ENCODE data around the gene TRPM3. TPM values are rescaled to one million over a fixed set of nuclear protein-coding genes. Genes with fewer than 3 reads are reported as not detected.

Gene TRPM3
- total RNA-seq, 6 experiments from 2014 or later: 0.02 TPM; not detected in 5

GRCh38 chr9:70563010-70563409, 558.4 kb downstream of the TRPM3 start:
- no peak for DNase-seq
- Mint-ChIP-seq H3K27me3 (ENCODE audit: insufficient read depth) (no peaks in the 10 kb centered on the region; the same call in 1 of the 2 replicates), H3K27ac (peak overlapping the region; percentile 91), H3K4me1 (ENCODE audit: low read depth) (peaks cover 30% of the 10 kb centered on the region), H3K4me3 (peak overlapping the region; percentile 55; the same call in 1 of the 2 replicates), H3K9me3 (no peaks in the 10 kb centered on the region), H3K36me3 (ENCODE audit: low read depth) (no peaks in the 10 kb centered on the region)
- no peak for TF ChIP-seq CTCF (IDR thresholded peaks at IDR 0.05)

- no peak overlapping the region for H3K27ac Mint-ChIP-seq
- DNase-seq: no peak
- H3K9me3 Mint-ChIP-seq: no peaks in the 10 kb centered on the region
- no peaks in the 10 kb centered on the region for H3K36me3 Mint-ChIP-seq (ENCODE audit: low read depth)
- H3K27me3 Mint-ChIP-seq (ENCODE audit: insufficient read depth): no peaks in the 10 kb centered on the region; the same call in 1 of the 2 replicates
- TF ChIP-seq CTCF (IDR thresholded peaks at IDR 0.05): no peak
- peaks cover 34% of the 10 kb centered on the region for H3K4me1 Mint-ChIP-seq (ENCODE audit: low read depth)
- no peak overlapping the region for H3K4me3 Mint-ChIP-seq
Measured at GRCh38 chr9:70561786-70562395, 559.5 kb downstream of the TRPM3 start.

- Mint-ChIP-seq H3K36me3 (ENCODE audit: low read depth) (no peaks in the 10 kb centered on the region), H3K27ac (no peak overlapping the region), H3K9me3 (no peaks in the 10 kb centered on the region), H3K4me3 (no peak overlapping the region), H3K27me3 (ENCODE audit: insufficient read depth) (no peaks in the 10 kb centered on the region; the same call in 1 of the 2 replicates), H3K4me1 (ENCODE audit: low read depth) (peaks cover 35% of the 10 kb centered on the region)
- DNase-seq: no peak
- no peak for TF ChIP-seq CTCF (IDR thresholded peaks at IDR 0.05)
Measured at GRCh38 chr9:70561111-70561510, 560.3 kb downstream of the TRPM3 start.

GRCh38 chr9:70559102-70559501, 562.3 kb downstream of the TRPM3 start:
- TF ChIP-seq CTCF (IDR thresholded peaks at IDR 0.05): no peak
- Mint-ChIP-seq H3K27ac (no peak overlapping the region), H3K27me3 (ENCODE audit: insufficient read depth) (no peaks in the 10 kb centered on the region; the same call in 1 of the 2 replicates), H3K36me3 (ENCODE audit: low read depth) (no peaks in the 10 kb centered on the region), H3K4me3 (no peak overlapping the region), H3K4me1 (ENCODE audit: low read depth) (peaks cover 43% of the 10 kb centered on the region), H3K9me3 (no peaks in the 10 kb centered on the region)
- no peak for DNase-seq

GRCh38 chr9:70557661-70558369, 563.6 kb downstream of the TRPM3 start:
- H3K36me3 Mint-ChIP-seq (ENCODE audit: low read depth): no peaks in the 10 kb centered on the region
- TF ChIP-seq CTCF (IDR thresholded peaks at IDR 0.05): no peak
- H3K4me3 Mint-ChIP-seq: no peak overlapping the region
- no peak overlapping the region for H3K27ac Mint-ChIP-seq
- no peaks in the 10 kb centered on the region; the same call in 1 of the 2 replicates for H3K27me3 Mint-ChIP-seq (ENCODE audit: insufficient read depth)
- no peak for DNase-seq
- H3K9me3 Mint-ChIP-seq: no peaks in the 10 kb centered on the region
- peaks cover 38% of the 10 kb centered on the region for H3K4me1 Mint-ChIP-seq (ENCODE audit: low read depth)

Data from HFFc6 (cell line).